Measurements from ENCODE around the gene APBA2. TPM values are rescaled to one million over a fixed set of nuclear protein-coding genes. Genes with fewer than 3 reads are reported as not detected.
"Not testable (repeated sequence)": the region's sequence is repeated elsewhere in the genome, so short reads cannot be mapped to it uniquely, and the experiment has no call there.

The APBA2 gene
- total RNA-seq (2021) (11.2 to 14.6 TPM (median 13.9 TPM) in 3 replicates), Bru-seq, nascent RNA (percentile 45 among the genes with signal in this experiment)
- long read RNA-seq, experiment 1, partial matches to known transcripts: 10 of 81 reads
- long read RNA-seq, experiment 1, other reads (novel, unspliced or antisense): 69 of 81 reads
- long read RNA-seq, experiment 2, partial matches to known transcripts: 4 of 17 reads
- long read RNA-seq, experiment 2, other reads (novel, unspliced or antisense): 13 of 17 reads
- long read RNA-seq, experiment 3: 0 reads

- ChIA-PET POLR2A (no interaction called here), CTCF (interaction anchor here (0.7 to 2.3 kb wide), 5 partner anchors 10 to 216 kb away, joined by 3 to 8 read pairs (median 4); no protein-coding TSS in a partner anchor)
Measured at GRCh38 chr15:28885630-28886430, at the start of gene APBA2. Gene APBA2, plus strand, starts transcription at chr15:28885974. Its CDS starts 167,911 bp downstream, at chr15:29053885.

DNA sequence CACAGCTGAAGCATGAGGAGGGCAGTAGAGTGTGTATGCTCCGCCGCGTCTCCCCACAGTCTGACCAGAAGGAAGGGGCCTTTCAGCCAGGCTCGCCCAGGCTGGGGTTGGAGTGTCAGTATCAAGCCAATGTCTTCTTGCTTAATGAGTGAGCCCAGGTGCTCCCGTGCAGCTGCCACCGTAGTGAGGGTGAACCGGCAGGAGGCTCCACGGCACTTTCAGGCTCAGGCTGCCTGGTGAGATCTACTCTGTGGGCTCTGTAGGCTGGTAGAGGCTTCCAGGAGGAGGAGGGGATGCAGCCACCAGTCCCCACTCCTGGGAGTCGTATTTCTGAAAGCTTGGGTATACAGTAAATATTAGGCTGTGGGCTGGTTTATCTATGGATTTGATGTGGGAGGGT, 45.5 kb upstream of the APBA2 start:
- not testable (repeated sequence) for DNase-seq (ENCODE audit: low spot score); H3K36me3 Mint-ChIP-seq
- ATAC-seq: peak; percentile 51; the same call in 1 of the 2 replicates

More at GRCh38 chr15:28885630-28886430, at the start of gene APBA2:
- peak; percentile 59 for ATAC-seq
- Mint-ChIP-seq H3K27me3 (ENCODE audit: low read depth) (peaks cover 33% of the 10 kb centered on the region), H3K9me3 (no peaks in the 10 kb centered on the region), H3K4me3 (peak within 1 kb of the TSS; percentile 66), H3K36me3 (no peaks in the 10 kb centered on the region), H3K4me1 (peaks cover 9% of the 10 kb centered on the region), H3K27ac (no peak within 1 kb of the TSS)
- 0 out of 2 replicates have a peak, but pooled peaks have one; percentile 56 for TF ChIP-seq JUN (CRISPR knock-in tag; IDR thresholded peaks at IDR 0.05)
- TF ChIP-seq TCF7 (CRISPR knock-in tag; IDR thresholded peaks at IDR 0.05; ENCODE audit: low read depth): no peak
- TF ChIP-seq STAT6 (CRISPR knock-in tag; conservative IDR thresholded peaks at IDR 0.05; ENCODE audit: low read depth): 0 out of 2 replicates have a peak, but pooled peaks have one; percentile 73
- TF ChIP-seq HMGXB4 (CRISPR knock-in tag; IDR thresholded peaks at IDR 0.05): peak; percentile 28
- TF ChIP-seq, protein P1, sequence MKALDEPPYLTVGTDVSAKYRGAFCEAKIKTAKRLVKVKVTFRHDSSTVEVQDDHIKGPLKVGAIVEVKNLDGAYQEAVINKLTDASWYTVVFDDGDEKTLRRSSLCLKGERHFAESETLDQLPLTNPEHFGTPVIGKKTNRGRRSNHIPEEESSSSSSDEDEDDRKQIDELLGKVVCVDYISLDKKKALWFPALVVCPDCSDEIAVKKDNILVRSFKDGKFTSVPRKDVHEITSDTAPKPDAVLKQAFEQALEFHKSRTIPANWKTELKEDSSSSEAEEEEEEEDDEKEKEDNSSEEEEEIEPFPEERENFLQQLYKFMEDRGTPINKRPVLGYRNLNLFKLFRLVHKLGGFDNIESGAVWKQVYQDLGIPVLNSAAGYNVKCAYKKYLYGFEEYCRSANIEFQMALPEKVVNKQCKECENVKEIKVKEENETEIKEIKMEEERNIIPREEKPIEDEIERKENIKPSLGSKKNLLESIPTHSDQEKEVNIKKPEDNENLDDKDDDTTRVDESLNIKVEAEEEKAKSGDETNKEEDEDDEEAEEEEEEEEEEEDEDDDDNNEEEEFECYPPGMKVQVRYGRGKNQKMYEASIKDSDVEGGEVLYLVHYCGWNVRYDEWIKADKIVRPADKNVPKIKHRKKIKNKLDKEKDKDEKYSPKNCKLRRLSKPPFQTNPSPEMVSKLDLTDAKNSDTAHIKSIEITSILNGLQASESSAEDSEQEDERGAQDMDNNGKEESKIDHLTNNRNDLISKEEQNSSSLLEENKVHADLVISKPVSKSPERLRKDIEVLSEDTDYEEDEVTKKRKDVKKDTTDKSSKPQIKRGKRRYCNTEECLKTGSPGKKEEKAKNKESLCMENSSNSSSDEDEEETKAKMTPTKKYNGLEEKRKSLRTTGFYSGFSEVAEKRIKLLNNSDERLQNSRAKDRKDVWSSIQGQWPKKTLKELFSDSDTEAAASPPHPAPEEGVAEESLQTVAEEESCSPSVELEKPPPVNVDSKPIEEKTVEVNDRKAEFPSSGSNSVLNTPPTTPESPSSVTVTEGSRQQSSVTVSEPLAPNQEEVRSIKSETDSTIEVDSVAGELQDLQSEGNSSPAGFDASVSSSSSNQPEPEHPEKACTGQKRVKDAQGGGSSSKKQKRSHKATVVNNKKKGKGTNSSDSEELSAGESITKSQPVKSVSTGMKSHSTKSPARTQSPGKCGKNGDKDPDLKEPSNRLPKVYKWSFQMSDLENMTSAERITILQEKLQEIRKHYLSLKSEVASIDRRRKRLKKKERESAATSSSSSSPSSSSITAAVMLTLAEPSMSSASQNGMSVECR (CRISPR knock-in tag; IDR thresholded peaks at IDR 0.05; ENCODE audit: borderline replicate concordance): peak; percentile 52; the same call in 1 of the 2 replicates
- no peak for TF ChIP-seq ZNF232 (CRISPR knock-in tag; IDR thresholded peaks at IDR 0.05)
- TF ChIP-seq NFYB (CRISPR knock-in tag; conservative IDR thresholded peaks at IDR 0.05; ENCODE audit: low read depth): peak; percentile 12; the same call in 1 of the 2 replicates
- peak; percentile 19; the same call in 1 of the 2 replicates for TF ChIP-seq FOXP4 (CRISPR knock-in tag; IDR thresholded peaks at IDR 0.05)
- TF ChIP-seq, protein P2, sequence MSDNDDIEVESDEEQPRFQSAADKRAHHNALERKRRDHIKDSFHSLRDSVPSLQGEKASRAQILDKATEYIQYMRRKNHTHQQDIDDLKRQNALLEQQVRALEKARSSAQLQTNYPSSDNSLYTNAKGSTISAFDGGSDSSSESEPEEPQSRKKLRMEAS (CRISPR knock-in tag; IDR thresholded peaks at IDR 0.05): peak; percentile 18; the same call in 1 of the 2 replicates
- peak; percentile 57 for DNase-seq (ENCODE audit: low spot score)

GRCh38 chr15:28842210-28842609, 43.6 kb upstream of the APBA2 start:
- ATAC-seq; H3K4me3 Mint-ChIP-seq; POLR2A ChIA-PET; CTCF ChIA-PET; H3K27ac Mint-ChIP-seq; H3K36me3 Mint-ChIP-seq; H3K4me1 Mint-ChIP-seq; DNase-seq (ENCODE audit: low spot score); H3K9me3 Mint-ChIP-seq; H3K27me3 Mint-ChIP-seq (ENCODE audit: low read depth): not testable (repeated sequence)

More for the DNA sequence above, 45.5 kb upstream of the APBA2 start:
- CTCF ChIA-PET; H3K27me3 Mint-ChIP-seq (ENCODE audit: low read depth); H3K27ac Mint-ChIP-seq; H3K4me1 Mint-ChIP-seq; H3K4me3 Mint-ChIP-seq; H3K9me3 Mint-ChIP-seq; POLR2A ChIA-PET: not testable (repeated sequence)

GRCh38 chr15:28843520-28843919, 42.3 kb upstream of the APBA2 start:
- H3K36me3 Mint-ChIP-seq; POLR2A ChIA-PET; DNase-seq (ENCODE audit: low spot score); H3K4me3 Mint-ChIP-seq; H3K4me1 Mint-ChIP-seq; ATAC-seq; H3K9me3 Mint-ChIP-seq; CTCF ChIA-PET; H3K27ac Mint-ChIP-seq; H3K27me3 Mint-ChIP-seq (ENCODE audit: low read depth): not testable (repeated sequence)

GRCh38 chr15:28844147-28844546, 41.6 kb upstream of the APBA2 start:
- CTCF ChIA-PET: interaction anchor here (0.7 kb wide), 1 partner anchor 245 kb away, joined by 3 read pairs; no protein-coding TSS in a partner anchor
- DNase-seq (ENCODE audit: low spot score); H3K27me3 Mint-ChIP-seq (ENCODE audit: low read depth); H3K4me3 Mint-ChIP-seq; POLR2A ChIA-PET; ATAC-seq; H3K27ac Mint-ChIP-seq; H3K4me1 Mint-ChIP-seq: not testable (repeated sequence)
- peaks cover 10% of the 10 kb centered on the region for H3K36me3 Mint-ChIP-seq
- H3K9me3 Mint-ChIP-seq: peaks cover 10% of the 10 kb centered on the region; the same call in 1 of the 2 replicates
